Cardiac fibroblast (primary cell): ENCODE measurements around the gene WDR36.
A peak's percentile ranks its signal among the peaks of the same experiment; 100 is the strongest.
"Not testable (repeated sequence)": the region's sequence is repeated elsewhere in the genome, so short reads cannot be mapped to it uniquely, and the experiment has no call there.

ENCODE experiments used
- DNase-seq, 2 donors: peaks; one replicate each; pipeline versions ENCODE4 v3.0.0 to v3.0.0-alpha.2; 2010; ENCODE audit warnings: low read depth in 2 of 2
- H3K4me3 ChIP-seq, 2 donors: replicated peaks in 1 of 2; 1 replicate in 1 of 2; 2 replicates in 1 of 2; pipeline ENCODE4 v1.5.1; 2011; ENCODE audit warnings: low read depth in 2 of 2, low read length in 2 of 2, mild to moderate bottlenecking in 2 of 2, moderate library complexity in 1 of 2
- CTCF ChIP-seq: IDR thresholded peaks from one replicate; pipeline ENCODE4 v1.5.1; 2011; ENCODE audit warnings: low read depth, mild to moderate bottlenecking, low read length, inconsistent platforms

Gene WDR36

GRCh38 chr5:111132731-111133435 is 40.7 kb downstream of the WDR36 start:
- no peak for DNase-seq
- no peak for TF ChIP-seq CTCF
- no peak overlapping the region for H3K4me3 ChIP-seq

DNA sequence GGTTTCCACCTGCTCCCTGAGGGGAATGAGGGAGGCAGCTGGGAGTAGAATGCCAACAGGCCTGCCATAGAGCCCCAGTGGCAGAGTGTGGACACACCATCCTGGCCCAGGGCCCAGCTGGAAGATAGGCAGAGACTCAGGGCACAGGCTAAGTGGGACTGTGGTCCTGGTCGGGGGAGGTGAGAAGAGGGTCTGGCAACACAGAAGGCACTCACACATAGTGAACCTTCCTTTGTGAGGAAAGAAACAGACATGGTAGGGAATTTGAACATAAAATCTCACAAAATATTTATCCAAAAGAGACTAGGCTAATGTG is 41.2 kb downstream of the WDR36 start:
- TF ChIP-seq CTCF, result no peak

DNA sequence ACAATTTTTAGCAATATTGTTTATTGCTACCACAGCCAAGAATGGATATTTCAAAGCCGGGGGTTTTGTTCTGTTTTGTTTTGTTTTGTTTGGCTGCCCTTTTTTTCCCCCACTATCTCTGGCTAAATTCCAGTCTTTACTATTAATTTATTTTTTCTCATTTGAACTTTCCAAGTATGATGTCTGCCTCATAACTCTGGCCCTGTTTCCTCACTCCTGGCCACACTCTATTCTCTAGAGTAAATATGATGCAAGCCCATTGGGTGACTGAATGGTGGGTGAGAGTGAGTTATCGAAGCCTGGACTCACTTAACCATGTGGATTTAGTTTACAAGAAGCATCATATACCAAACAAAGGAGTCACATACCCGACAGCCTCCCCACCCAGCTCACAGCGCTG is 41.9 kb downstream of the WDR36 start:
- no peak for TF ChIP-seq CTCF
- no peak overlapping the region for H3K4me3 ChIP-seq
- peak; percentile 76 to 95 for DNase-seq

More for the DNA sequence above, 41.2 kb downstream of the WDR36 start:
- H3K4me3 ChIP-seq, result no peak overlapping the region
- DNase-seq, result no peak

DNA sequence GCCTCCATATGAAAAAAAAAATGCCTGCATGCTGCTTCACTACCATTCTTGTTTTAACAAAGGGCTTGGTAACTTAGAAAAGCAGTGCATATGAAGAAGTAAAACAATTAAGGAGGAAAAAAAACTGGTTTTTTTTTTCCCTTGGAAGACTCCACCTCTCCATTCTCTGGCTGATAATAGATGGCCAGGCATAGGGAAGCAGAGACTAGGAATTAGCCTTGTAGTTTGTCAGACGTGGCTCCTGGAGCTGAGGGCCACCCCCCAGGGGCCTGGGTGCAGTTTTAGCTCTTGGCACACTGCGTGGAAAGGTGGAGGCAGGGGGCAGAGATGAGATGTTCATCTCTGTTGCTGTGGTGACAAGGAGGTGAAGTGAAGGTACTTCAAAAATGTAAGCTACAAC is 42.7 kb downstream of the WDR36 start:
- no peak for DNase-seq
- no peak for TF ChIP-seq CTCF
- no peak overlapping the region for H3K4me3 ChIP-seq

GRCh38 chr5:111135363-111135762 is 43.2 kb downstream of the WDR36 start:
- H3K4me3 ChIP-seq, result no peak overlapping the region
- TF ChIP-seq CTCF, result no peak
- no peak for DNase-seq

DNA sequence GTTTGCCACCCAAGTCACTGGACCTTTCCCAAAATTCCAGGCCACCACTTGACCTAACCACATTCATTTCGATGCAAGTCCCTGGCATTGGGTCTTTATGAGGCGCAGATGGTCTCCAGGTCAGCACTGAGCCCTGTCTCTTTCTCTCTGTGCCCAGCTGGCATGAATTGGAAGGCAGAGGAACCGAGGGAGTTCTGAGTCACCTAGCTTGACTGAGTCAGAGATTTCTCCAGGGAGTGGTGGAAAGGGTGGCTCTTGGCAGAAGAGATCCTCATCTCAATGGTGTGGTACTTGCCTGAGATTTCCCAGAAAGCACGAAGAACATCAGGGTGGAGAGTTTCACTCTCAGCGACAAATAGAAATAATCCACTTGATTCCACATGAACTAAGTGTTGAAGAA is 43.8 kb downstream of the WDR36 start:
- TF ChIP-seq CTCF, result no peak
- peak; percentile 43 to 81 for DNase-seq
- no peak overlapping the region for H3K4me3 ChIP-seq

DNA sequence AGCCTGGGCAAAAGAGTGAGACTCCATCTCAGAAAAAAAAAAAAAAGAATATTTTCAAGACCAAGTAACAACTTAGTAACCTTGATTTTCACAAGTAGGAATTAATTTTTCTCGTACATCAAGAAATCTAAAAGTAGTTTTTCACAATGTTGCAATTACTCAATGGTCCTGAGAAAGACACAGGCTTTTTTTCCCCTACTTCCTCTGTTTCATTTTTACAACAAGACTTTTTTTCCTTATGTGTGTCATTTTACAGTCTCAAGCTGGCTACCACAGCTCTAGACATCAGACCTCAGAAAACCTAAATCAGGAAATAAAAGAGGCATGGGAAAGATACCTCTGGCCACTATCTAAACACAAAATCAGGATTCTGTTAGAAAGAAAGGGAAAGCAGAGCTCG is 45.9 kb downstream of the WDR36 start:
- DNase-seq, result no peak
- no peak overlapping the region for H3K4me3 ChIP-seq
- TF ChIP-seq CTCF, result no peak

DNA sequence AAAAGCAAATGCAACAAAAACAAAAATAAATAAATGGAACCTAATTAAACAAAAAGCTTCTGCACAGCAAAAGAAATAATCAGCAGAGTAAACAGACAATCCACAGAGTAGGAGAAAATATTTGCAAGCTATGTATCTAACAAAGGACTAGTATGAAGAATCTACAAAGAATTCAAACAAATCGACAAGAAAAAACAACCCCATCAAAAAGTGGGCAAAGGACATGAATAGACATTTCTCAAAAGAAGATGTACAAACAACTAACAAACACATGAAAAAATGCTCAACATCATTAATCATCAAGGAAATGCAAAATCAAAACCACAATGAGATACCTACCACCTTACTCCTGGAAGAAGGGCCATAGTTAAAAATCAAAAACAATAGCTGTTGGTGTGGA is 49.3 kb downstream of the WDR36 start:
- not testable (repeated sequence) for DNase-seq, H3K4me3 ChIP-seq
